ENCODE data around the gene KREMEN1. TPM values are rescaled to one million over a fixed set of nuclear protein-coding genes. Genes with fewer than 3 reads are reported as not detected.

KREMEN1 gene
- total RNA-seq, 1 experiment from 2014 or later: 2.7 TPM

- no peaks in the 10 kb centered on the region for H3K9me3 ChIP-seq (ENCODE audit: low read length)
- no peak overlapping the region for H2AFZ ChIP-seq (ENCODE audit: low read length)
- intact Hi-C loops (cut with micrococcal nuclease): no loop called here
- H4K20me1 ChIP-seq (ENCODE audit: low read length): no peaks in the 10 kb centered on the region
- no peaks in the 10 kb centered on the region for H3F3A ChIP-seq (ENCODE audit: low read length, unreplicated experiment)
- H3K4me3 ChIP-seq (ENCODE audit: low read length): no peak overlapping the region
- no peaks in the 10 kb centered on the region for H3K79me2 ChIP-seq (ENCODE audit: low read length)
- ATAC-seq (no peak), DNase-seq (no peak)
- no peak overlapping the region for H3K4me2 ChIP-seq (ENCODE audit: low read length)
- H3K4me1 ChIP-seq (ENCODE audit: insufficient read depth, low read length): no peaks in the 10 kb centered on the region
- no peak overlapping the region for H3K9ac ChIP-seq (ENCODE audit: low read length)
- POLR2A ChIA-PET (ENCODE audit: unreplicated experiment): no interaction called here
- H3K9me2 ChIP-seq (replicated peaks; ENCODE audit: low read length): no peaks in the 10 kb centered on the region
- TF ChIP-seq EZH2 (IDR thresholded peaks at IDR 0.05; ENCODE audit: low read length, unreplicated experiment) (no peak), CTCF (conservative IDR thresholded peaks at IDR 0.05; ENCODE audit: low read depth, low read length) (no peak), EZH2phosphoT487 (IDR thresholded peaks at IDR 0.05; ENCODE audit: borderline replicate concordance, low read length) (no peak)
- BruUV-seq (replicated peaks): no TSS peak
- H3K36me3 ChIP-seq (ENCODE audit: low read depth, low read length): no peaks in the 10 kb centered on the region
- CTCF ChIA-PET: interaction anchor here (1.1 kb wide), 1 partner anchor 48 kb away, joined by 3 read pairs; no protein-coding TSS in a partner anchor
- H3K27ac ChIP-seq (ENCODE audit: low read length): no peak overlapping the region
- H3K27me3 ChIP-seq (ENCODE audit: low read length): no peaks in the 10 kb centered on the region
Measured at GRCh38 chr22:29197096-29197495, 124.3 kb downstream of the KREMEN1 start.

- Histone ChIP-seq H3K9me2 (replicated peaks; ENCODE audit: low read length) (no peaks in the 10 kb centered on the region), H3K4me3 (ENCODE audit: low read length) (no peak overlapping the region), H3K79me2 (ENCODE audit: low read length) (no peaks in the 10 kb centered on the region), H3K27ac (ENCODE audit: low read length) (no peak overlapping the region), H3K27me3 (ENCODE audit: low read length) (no peaks in the 10 kb centered on the region), H3F3A (ENCODE audit: low read length, unreplicated experiment) (no peaks in the 10 kb centered on the region), H4K20me1 (ENCODE audit: low read length) (no peaks in the 10 kb centered on the region), H3K9ac (ENCODE audit: low read length) (no peak overlapping the region), H3K4me1 (ENCODE audit: insufficient read depth, low read length) (no peaks in the 10 kb centered on the region), H3K36me3 (ENCODE audit: low read depth, low read length) (no peaks in the 10 kb centered on the region), H2AFZ (ENCODE audit: low read length) (no peak overlapping the region), H3K4me2 (ENCODE audit: low read length) (no peak overlapping the region), H3K9me3 (ENCODE audit: low read length) (no peaks in the 10 kb centered on the region)
- intact Hi-C loops (cut with micrococcal nuclease): no loop called here
- ATAC-seq: no peak
- TF ChIP-seq EZH2 (IDR thresholded peaks at IDR 0.05; ENCODE audit: low read length, unreplicated experiment): no peak
- TF ChIP-seq EZH2phosphoT487 (IDR thresholded peaks at IDR 0.05; ENCODE audit: borderline replicate concordance, low read length): no peak
- TF ChIP-seq CTCF (conservative IDR thresholded peaks at IDR 0.05; ENCODE audit: low read depth, low read length): no peak
- ChIA-PET CTCF (interaction anchor here (1.1 kb wide), 1 partner anchor 47 kb away, joined by 3 read pairs; no protein-coding TSS in a partner anchor), POLR2A (ENCODE audit: unreplicated experiment) (no interaction called here)
- no TSS peak for BruUV-seq (replicated peaks)
- DNase-seq: no peak
Measured at GRCh38 chr22:29198240-29198639, 125.4 kb downstream of the KREMEN1 start.

- Histone ChIP-seq H3K9me3 (ENCODE audit: low read length) (no peaks in the 10 kb centered on the region), H3F3A (ENCODE audit: low read length, unreplicated experiment) (no peaks in the 10 kb centered on the region), H4K20me1 (ENCODE audit: low read length) (no peaks in the 10 kb centered on the region), H3K9ac (ENCODE audit: low read length) (no peak overlapping the region), H3K27ac (ENCODE audit: low read length) (no peak overlapping the region), H3K9me2 (replicated peaks; ENCODE audit: low read length) (no peaks in the 10 kb centered on the region), H2AFZ (ENCODE audit: low read length) (no peak overlapping the region), H3K36me3 (ENCODE audit: low read depth, low read length) (no peaks in the 10 kb centered on the region), H3K27me3 (ENCODE audit: low read length) (no peaks in the 10 kb centered on the region), H3K4me3 (ENCODE audit: low read length) (no peak overlapping the region), H3K4me1 (ENCODE audit: insufficient read depth, low read length) (no peaks in the 10 kb centered on the region), H3K4me2 (ENCODE audit: low read length) (no peak overlapping the region), H3K79me2 (ENCODE audit: low read length) (no peaks in the 10 kb centered on the region)
- no peak for DNase-seq
- TF ChIP-seq EZH2 (IDR thresholded peaks at IDR 0.05; ENCODE audit: low read length, unreplicated experiment) (no peak), EZH2phosphoT487 (IDR thresholded peaks at IDR 0.05; ENCODE audit: borderline replicate concordance, low read length) (no peak), CTCF (conservative IDR thresholded peaks at IDR 0.05; ENCODE audit: low read depth, low read length) (no peak)
- intact Hi-C loops (cut with micrococcal nuclease): no loop called here
- no peak for ATAC-seq
- CTCF ChIA-PET: no interaction called here
- POLR2A ChIA-PET (ENCODE audit: unreplicated experiment): interaction anchor here (0.5 kb wide), 1 partner anchor 318 kb away, joined by 4 read pairs; no protein-coding TSS in a partner anchor
- BruUV-seq (replicated peaks): no TSS peak
Measured at GRCh38 chr22:29199702-29200400, 127.0 kb downstream of the KREMEN1 start.

All from PC-3 (cell line).